NCI-H524 (cell line): ENCODE results near the gene LRPPRC.

Experiments
- DNase-seq, 2 experiments: peaks; one replicate each; lab custom pipeline; 2025; lab: John Stamatoyannopoulos, UW

The LRPPRC gene

GRCh38 chr2:43906448-43907109 is 89.2 kb downstream of the LRPPRC start:
- DNase-seq: no peak

GRCh38 chr2:43905871-43906270 is 89.9 kb downstream of the LRPPRC start:
- DNase-seq: no peak

GRCh38 chr2:43905371-43905803 is 90.4 kb downstream of the LRPPRC start:
- no peak for DNase-seq

GRCh38 chr2:43899589-43899988 is 96.2 kb downstream of the LRPPRC start:
- DNase-seq: no peak

- no peak for DNase-seq
These were observed 96.9 kb downstream of the LRPPRC start for GRCh38 chr2:43898838-43899346.

GRCh38 chr2:43898134-43898837 is 97.5 kb downstream of the LRPPRC start:
- DNase-seq: no peak

- DNase-seq: no peak
These were observed 98.3 kb downstream of the LRPPRC start for GRCh38 chr2:43897492-43897891.

- DNase-seq: no peak
These were observed 98.9 kb downstream of the LRPPRC start for GRCh38 chr2:43896906-43897305.

GRCh38 chr2:43894743-43895142 is 101.0 kb downstream of the LRPPRC start:
- DNase-seq: no peak

GRCh38 chr2:43890855-43891254 is 104.9 kb downstream of the LRPPRC start:
- no peak for DNase-seq

- DNase-seq: peak; percentile 4 to 55
These were observed 106.4 kb downstream of the LRPPRC start for GRCh38 chr2:43889416-43889815.

GRCh38 chr2:43887176-43887575 is 108.6 kb downstream of the LRPPRC start:
- DNase-seq: no peak

- no peak for DNase-seq
These were observed 110.6 kb downstream of the LRPPRC start for GRCh38 chr2:43885132-43885632.

GRCh38 chr2:43884689-43885088 is 111.1 kb downstream of the LRPPRC start:
- no peak for DNase-seq

GRCh38 chr2:43882312-43882711 is 113.5 kb downstream of the LRPPRC start:
- no peak for DNase-seq

GRCh38 chr2:43880952-43881351 is 114.8 kb downstream of the LRPPRC start:
- no peak for DNase-seq

GRCh38 chr2:43880471-43880870 is 115.3 kb downstream of the LRPPRC start:
- DNase-seq: no peak

GRCh38 chr2:43879261-43879660 is 116.5 kb downstream of the LRPPRC start:
- DNase-seq: no peak

GRCh38 chr2:43877782-43878464 is 117.9 kb downstream of the LRPPRC start:
- DNase-seq: peak; percentile 6 to 67

GRCh38 chr2:43874776-43875451 is 120.9 kb downstream of the LRPPRC start:
- no peak for DNase-seq

- DNase-seq: no peak
These were observed 123.6 kb downstream of the LRPPRC start for GRCh38 chr2:43872151-43872550.

GRCh38 chr2:43855292-43855691 is 140.5 kb downstream of the LRPPRC start:
- DNase-seq: no peak
